HG02970 (cell line): ENCODE data around the gene TMEM135.
"Not testable (repeated sequence)": the region's sequence is repeated elsewhere in the genome, so short reads cannot be mapped to it uniquely, and the experiment has no call there.

ENCODE experiments used
- ATAC-seq: cut with Tn5 transposase; IDR thresholded peaks from one replicate; pipeline ENCODE4 v1.9.1; 2021; ENCODE audit warnings: mild to moderate bottlenecking, moderate library complexity, moderate number of reproducible peaks; ENCODE audit not compliant: unreplicated experiment, low FRiP score

Gene TMEM135

GRCh38 chr11:87019613-87020271, 18.0 kb upstream of the TMEM135 start:
- ATAC-seq: no peak

- ATAC-seq: no peak
Measured at GRCh38 chr11:87020336-87020735, 17.4 kb upstream of the TMEM135 start.

DNA sequence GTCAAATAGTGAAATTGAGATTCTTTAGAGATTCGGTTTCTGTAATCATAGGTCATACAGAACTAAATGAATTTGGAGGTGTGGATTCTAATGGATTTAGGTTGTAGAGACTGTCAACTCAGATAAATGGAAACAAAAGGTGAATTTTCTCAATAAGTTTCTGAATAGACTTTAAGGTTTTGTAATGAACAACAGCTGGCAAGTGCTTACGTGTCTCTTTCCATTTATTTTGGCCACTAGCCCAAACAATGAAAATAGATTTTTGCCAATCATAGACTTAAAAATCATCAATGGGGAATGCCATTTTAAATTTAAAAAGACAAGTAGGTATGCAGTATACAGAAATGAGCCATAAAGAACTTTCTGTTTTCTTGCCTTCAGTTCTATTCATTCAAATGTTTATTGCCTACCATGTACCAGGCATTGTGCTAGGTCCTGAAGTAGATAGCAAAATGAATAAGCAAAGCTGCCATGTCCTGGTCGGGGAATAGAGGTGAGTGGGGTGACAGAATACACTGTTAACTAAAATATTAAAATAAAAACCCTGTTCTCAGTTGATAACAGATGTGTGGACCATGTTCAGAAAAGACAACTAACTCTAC, 16.9 kb upstream of the TMEM135 start:
- ATAC-seq: no peak

DNA sequence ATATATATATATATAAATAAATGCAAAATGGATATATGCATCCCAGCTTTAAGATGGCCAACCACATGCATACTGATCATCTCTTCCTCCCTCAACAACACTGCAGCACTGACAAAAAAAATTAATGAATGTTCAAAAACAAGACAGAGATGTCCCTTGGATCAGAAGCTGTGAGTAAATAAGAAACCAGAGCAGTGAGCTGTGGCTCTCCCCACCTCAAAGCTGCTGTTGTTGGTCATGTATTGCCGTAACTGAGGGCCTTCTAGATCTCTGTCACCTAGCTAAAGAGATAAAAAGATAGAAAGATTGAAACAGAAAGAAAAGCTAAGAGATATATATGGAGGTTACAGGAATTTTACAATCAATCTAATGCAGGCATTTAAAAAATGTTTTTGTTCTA, 15.5 kb upstream of the TMEM135 start:
- ATAC-seq: no peak

GRCh38 chr11:87022738-87023137, 15.0 kb upstream of the TMEM135 start:
- no peak for ATAC-seq

DNA sequence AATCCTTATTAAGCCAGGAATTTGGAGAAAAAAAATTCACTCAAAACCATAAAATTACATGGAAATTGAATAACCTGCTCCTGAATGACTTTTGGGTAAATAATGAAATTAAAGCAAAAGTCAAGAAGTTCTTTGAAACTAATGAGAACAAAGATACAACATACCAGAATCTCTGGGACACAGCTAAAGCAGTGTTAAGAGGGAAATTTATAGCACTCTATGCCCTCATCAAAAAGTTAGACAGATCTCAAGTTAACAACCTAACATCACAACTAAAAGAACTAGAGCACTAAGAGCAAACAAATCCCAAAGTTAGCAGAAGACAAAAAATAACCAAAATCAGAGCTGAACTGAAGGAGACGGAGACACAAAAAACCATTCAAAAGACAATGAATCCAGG, 11.3 kb upstream of the TMEM135 start:
- ATAC-seq: not testable (repeated sequence)

DNA sequence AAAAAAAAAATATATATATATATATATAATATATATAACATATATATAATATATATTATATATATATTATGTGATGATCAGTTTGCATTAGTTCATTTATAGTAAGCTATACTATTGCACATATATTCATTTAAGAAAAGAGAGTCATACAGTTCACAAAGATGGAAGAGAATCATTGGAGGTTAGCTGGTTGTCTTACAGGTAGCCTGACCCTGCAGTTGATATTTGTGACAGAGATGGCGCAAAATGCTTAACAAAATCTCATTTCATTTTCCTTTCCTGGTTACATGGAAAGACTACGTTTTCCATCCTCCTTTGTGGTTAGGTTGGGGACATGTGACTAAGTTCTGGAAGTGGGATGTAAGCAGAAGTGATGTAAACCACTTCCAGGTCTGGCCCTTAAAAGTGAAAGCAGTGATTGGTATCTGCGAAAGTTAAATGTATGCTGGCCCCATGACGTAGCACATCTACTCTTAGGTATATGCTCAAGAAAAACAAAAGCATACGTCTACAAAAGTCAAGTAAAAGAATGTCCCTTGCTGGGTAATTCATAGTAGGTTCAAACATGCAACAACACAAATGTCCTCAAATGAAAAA, 7.2 kb upstream of the TMEM135 start:
- no peak for ATAC-seq

GRCh38 chr11:87031433-87032170, 6.1 kb upstream of the TMEM135 start:
- no peak for ATAC-seq

DNA sequence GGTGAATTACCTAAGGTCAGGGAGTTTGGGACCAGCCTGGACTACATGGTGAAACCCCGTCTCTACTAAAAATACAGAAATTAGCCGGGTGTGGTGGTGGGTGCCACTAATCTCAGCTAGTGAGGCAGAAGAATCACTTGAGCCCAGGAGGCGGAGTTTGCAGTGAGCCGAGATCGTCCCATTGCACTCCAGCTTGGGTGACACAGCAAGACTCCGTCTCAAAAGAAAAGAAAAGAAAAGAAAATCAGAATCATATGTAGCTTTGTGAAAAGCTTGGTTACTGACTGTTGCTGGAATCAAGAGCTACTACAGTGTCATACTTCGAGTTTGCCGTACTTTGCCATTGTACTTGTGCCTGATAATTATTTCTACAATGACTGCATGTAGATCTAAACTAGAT, 4.2 kb upstream of the TMEM135 start:
- ATAC-seq: no peak

DNA sequence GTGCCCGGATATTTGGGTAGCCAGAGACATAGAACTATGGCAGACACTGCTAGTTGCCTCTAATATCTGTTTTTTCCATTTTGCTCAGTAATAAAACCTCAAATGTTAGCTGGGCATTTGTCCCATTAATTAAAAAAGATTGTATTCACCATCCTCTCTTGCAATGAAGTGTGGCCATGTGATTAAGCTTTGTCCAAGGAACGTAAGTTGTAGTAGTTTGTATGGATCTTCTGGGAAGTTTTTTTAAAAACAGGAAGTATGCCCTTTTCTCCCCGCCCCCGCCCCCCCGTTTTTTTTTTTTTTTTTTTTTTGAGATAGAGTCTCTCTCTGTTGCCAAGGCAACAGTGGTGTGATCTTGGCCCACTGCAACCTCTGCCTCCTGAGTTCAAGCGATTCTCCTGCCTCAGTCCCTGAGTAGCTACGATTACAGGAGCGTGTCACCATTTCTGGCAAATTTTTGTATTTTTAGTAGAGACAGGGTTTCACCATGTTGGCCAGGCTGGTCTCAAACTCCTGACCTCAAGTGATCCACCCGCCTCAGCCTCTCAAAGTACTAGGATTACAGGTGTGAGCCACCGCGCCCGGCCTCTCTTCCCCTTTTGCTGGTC, 1.7 kb upstream of the TMEM135 start:
- ATAC-seq: no peak

GRCh38 chr11:87036756-87037449, 831 bp upstream of the TMEM135 start:
- ATAC-seq: peak; percentile 0

DNA sequence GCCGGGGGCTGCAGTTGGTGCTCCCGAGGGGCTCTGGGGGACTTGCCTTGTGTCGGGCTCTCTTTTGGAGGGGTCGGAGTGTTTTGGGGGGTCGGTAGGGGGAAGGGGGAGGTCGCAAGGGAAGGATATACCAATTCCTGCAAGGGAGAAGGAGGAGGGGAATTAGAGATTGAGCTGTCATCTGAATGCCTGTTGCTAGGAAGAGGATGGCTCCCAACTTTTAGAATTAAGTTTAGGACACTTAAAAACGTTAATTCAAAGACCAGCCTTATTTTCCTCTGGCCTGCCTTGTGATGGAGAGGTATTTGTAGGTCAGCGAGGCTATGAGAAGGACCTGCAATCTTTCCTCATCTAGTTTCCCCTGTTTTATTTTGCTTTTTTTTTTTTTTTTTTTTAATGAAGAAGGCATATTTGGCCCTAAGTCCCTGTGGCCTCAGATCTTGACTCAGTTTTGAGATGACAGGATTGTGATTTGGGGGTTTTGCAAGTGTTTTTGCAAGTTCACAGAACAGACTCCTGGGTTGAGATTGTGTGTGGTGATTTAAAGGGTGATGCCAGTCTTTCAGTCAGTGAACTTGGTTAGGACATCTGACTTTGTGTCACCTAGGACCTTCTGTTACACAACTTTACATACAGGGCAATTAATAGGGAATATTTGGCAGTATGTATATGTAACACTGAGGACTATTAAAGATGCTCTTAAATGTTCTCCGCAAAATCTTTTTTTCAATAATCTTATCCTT, 672 bp downstream of the TMEM135 start:
- ATAC-seq: no peak

DNA sequence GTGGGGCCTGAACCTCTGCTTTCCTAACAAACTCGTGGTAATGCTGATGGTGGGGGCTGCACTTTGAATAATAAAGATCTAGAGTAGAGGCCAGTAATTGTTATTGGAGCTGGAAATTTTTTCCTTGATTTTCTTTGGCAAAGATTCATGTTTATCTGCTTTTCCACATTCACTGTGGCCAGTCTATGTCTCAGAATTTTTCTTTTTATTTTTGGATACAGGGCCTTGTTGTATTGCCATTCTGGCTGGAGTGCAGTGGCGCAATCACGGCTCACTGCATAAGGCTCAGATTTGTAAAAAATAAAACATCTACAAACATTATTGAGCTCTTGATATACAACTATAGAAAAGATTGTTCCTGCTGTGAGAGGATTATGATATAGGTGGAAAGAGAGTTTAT, 1.6 kb downstream of the TMEM135 start:
- ATAC-seq: no peak

DNA sequence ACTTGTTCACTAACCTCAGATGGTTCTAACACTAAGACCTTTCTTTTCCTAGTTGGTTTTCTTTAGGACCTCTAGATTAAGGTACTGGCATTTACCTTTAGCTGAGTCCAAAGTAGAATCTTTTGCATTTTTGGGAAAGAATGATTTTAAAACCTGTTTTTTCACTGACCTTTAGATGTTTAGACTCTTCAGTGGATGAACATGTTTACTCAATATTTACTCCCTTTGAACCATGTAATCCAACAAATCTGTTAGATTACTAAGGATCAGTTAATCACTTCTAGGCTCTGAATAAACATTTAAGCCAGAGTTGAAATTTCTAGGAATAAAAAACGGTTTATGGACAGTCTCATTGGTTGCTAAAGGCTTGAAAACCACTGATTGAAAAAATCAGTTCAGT, 6.2 kb downstream of the TMEM135 start:
- no peak for ATAC-seq

DNA sequence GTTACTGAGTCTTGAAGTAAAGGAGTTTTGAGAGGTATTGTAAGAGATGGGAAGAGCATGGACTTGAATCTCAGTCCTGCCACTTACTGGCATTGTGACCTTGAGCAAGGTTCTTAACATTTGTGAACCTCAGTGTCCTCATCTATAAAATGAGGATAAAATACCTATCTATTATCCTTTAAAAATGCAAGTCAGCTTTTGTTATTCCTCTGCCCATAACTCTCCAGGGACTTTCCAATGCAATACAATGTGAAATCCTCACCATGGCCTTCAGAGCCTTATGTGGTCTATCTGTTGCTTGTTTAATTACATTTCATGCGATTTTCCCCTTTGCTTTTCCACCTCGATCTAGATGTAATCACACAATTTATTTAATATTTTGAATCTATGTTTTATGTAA, 9.1 kb downstream of the TMEM135 start:
- ATAC-seq: no peak

DNA sequence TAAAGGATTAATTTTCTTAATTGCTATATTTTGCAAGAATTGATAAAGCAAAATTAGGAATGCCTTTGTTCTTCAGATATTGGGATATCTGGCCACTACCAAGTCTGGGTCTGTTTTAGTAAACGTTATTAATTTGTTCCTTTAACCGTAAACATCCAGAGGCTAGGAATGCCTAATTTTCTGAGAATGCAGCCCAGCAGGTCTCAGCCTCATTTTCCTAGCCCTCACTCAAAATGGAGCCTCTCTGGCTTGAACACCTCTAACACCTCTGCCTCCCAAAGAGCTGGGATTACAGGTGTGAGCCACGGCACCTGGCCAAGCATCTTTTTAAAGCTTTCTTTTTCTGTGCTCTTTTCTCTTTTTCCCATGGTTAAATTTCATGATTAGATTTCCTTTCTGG, 18.4 kb downstream of the TMEM135 start:
- no peak for ATAC-seq

DNA sequence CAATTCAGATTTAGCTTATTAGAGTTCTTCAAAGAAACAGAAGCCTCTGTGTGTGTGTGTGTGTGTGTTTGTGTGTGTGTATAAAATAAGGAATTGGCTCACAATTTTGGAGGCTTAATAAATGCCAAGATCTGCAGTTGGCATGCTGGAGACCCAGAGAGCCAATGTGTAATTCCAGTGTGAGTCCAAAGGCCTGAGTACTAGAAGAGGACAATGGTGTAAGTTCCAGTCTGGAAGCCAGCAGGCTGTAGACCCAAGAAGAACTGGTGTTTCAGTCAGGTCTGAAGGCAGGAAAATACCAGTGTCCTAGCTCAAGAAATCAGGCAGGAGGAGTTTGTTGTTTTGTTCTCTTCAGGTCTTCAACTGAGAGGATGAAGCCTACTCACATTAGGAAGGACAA, 20.0 kb downstream of the TMEM135 start:
- no peak for ATAC-seq

- ATAC-seq: no peak
Measured at GRCh38 chr11:87059596-87060390, 22.1 kb downstream of the TMEM135 start.

- no peak for ATAC-seq
Measured at GRCh38 chr11:87061766-87062165, 24.0 kb downstream of the TMEM135 start.
